Endodermal cell (in vitro differentiated cells): Measurements from ENCODE around the gene C2CD4C. TPM values are rescaled to one million over a fixed set of nuclear protein-coding genes. Genes with fewer than 3 reads are reported as not detected.

ENCODE experiments used
- DNase-seq: peaks from one replicate; pipeline ENCODE4 v3.0.0-alpha.2; 2017
- H3K27ac ChIP-seq: 2 replicates; pipeline ENCODE4 v1.5.1; 2013; ENCODE audit warnings: mild to moderate bottlenecking, low read depth, low read length, moderate library complexity
- H3K27me3 ChIP-seq: 2 replicates; pipeline ENCODE4 v1.6.1; 2013; ENCODE audit warnings: mild to moderate bottlenecking, low read length, moderate library complexity; ENCODE audit not compliant: insufficient read depth, control insufficient read depth, poor library complexity, severe bottlenecking
- H3K36me3 ChIP-seq: 2 replicates; pipeline ENCODE4 v1.7.0; 2013; ENCODE audit warnings: mild to moderate bottlenecking, low read length, moderate library complexity; ENCODE audit not compliant: control insufficient read depth, insufficient read depth
- H3K4me1 ChIP-seq: one replicate; pipeline ENCODE4 v1.7.0; 2013; ENCODE audit warnings: low read length; ENCODE audit not compliant: control insufficient read depth, insufficient read depth
- H3K4me3 ChIP-seq: 2 replicates; pipeline ENCODE4 v1.5.1; 2013; ENCODE audit warnings: mild to moderate bottlenecking, low read length, moderate library complexity
- H3K9ac ChIP-seq: 2 replicates; pipeline ENCODE4 v1.6.1; 2013; ENCODE audit warnings: mild to moderate bottlenecking, low read length, moderate library complexity; ENCODE audit not compliant: poor library complexity, severe bottlenecking; ENCODE audit errors: extremely low read depth
- H3K9me3 ChIP-seq: 2 replicates; pipeline ENCODE4 v1.6.1; 2013; ENCODE audit warnings: mild to moderate bottlenecking, low read length, moderate library complexity; ENCODE audit not compliant: control insufficient read depth
- H3K27ac Mint-ChIP-seq: 2 replicates; pipeline ENCODE4 v1.8.0; 2020; ENCODE audit warnings: mixed read lengths
- H3K27me3 Mint-ChIP-seq: 2 replicates; pipeline ENCODE4 v1.8.0; 2021; ENCODE audit warnings: mild to moderate bottlenecking, mixed read lengths; ENCODE audit not compliant: insufficient read depth
- H3K36me3 Mint-ChIP-seq: 2 replicates; pipeline ENCODE4 v1.8.0; 2020; ENCODE audit warnings: low read depth, mixed read lengths
- H3K4me1 Mint-ChIP-seq: 2 replicates; pipeline ENCODE4 v1.8.0; 2020; ENCODE audit warnings: mixed read lengths
- H3K4me3 Mint-ChIP-seq: 2 replicates; pipeline ENCODE4 v1.8.0; 2020; ENCODE audit warnings: mild to moderate bottlenecking, moderate library complexity, mixed read lengths
- H3K9me3 Mint-ChIP-seq: 2 replicates; pipeline ENCODE4 v1.8.0; 2020; ENCODE audit warnings: mild to moderate bottlenecking, mixed read lengths
- WGBS, 2 experiments: methylation state at CpG; one replicate each; pipeline versions ENCODE4 v1.1.5 to v1.1.7; 2013; ENCODE audit warnings: missing lambda C conversion rate in 2 of 2, mixed read lengths in 1 of 2; ENCODE audit not compliant: insufficient coverage in 1 of 2, insufficient read length in 1 of 2; 5-methylcytosine and 5-hydroxymethylcytosine counted together
- total RNA-seq, 2 donors: library from RNA; stranded (reverse); fragmentation: NEBNext Ultra II Directional in 1 of 2; extraction: Animal tissue kit (Norgen Biotek cat#: 25700) in 1 of 2; gene quantifications; 2 replicates in 1 of 2; 3 replicates in 1 of 2; pipeline ENCODE4 v1.2.1, GENCODE V29; 2021
- TF ChIP-seq, protein P1 (sequence below): fragments of 200-600 bp; sonication (generic); conservative IDR thresholded peaks from 2 replicates; pipeline ENCODE4 v1.5.0; 2021; ENCODE audit warnings: antibody characterized with exemption, mild to moderate bottlenecking

Gene C2CD4C
- total RNA-seq, 2 donors from 2014 or later, result 5.6 to 25.0 TPM

DNA sequence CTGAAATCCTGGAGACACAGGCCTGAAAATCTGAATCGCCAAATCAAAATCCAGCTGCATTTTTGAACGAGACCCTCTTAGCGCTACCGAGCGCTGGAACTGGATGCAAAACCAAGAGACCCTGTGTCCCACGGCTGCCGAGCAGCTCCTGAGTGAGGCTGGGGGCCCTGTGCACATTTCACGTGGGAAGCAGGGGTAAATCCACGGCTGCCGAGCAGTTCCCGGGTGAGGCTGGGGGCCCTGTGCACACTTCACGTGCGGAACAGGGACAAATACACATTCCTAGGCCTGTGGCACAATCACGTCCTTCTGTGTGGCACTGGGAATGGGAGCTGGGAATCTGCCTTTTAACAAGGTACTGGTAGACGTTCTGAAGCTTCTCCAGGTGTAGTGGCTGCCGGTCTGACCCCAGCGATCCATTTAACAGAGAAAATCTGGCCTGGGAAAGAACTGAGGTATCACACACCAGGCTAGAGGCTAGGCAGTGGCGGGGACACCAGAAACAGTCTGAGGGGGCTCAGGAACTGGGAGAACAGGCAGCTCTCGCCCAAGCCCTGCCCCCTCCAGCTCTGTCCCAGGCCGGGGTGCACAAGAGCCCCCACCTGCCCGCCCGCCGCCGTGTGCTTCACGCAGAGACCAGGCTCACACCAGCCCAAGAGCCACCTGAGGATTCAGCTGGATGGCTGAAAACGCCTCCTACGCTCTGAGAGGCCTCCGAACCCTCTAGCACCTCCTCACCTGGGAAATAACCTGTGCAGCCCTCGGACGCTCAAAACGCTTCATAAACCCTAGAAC, 11.0 kb upstream of the C2CD4C start:
- Histone ChIP-seq H3K27ac (no peak overlapping the region), H3K4me3 (no peak overlapping the region), H3K27me3 (no peaks in the 10 kb centered on the region), H3K4me1 (peaks cover 5% of the 10 kb centered on the region), H3K9me3 (no peaks in the 10 kb centered on the region), H3K36me3 (peaks cover 8% of the 10 kb centered on the region), H3K9ac (no peak overlapping the region)
- H3K27me3 Mint-ChIP-seq, result no peaks in the 10 kb centered on the region
- H3K36me3 Mint-ChIP-seq, result peaks cover 24% of the 10 kb centered on the region
- TF ChIP-seq, protein P1, sequence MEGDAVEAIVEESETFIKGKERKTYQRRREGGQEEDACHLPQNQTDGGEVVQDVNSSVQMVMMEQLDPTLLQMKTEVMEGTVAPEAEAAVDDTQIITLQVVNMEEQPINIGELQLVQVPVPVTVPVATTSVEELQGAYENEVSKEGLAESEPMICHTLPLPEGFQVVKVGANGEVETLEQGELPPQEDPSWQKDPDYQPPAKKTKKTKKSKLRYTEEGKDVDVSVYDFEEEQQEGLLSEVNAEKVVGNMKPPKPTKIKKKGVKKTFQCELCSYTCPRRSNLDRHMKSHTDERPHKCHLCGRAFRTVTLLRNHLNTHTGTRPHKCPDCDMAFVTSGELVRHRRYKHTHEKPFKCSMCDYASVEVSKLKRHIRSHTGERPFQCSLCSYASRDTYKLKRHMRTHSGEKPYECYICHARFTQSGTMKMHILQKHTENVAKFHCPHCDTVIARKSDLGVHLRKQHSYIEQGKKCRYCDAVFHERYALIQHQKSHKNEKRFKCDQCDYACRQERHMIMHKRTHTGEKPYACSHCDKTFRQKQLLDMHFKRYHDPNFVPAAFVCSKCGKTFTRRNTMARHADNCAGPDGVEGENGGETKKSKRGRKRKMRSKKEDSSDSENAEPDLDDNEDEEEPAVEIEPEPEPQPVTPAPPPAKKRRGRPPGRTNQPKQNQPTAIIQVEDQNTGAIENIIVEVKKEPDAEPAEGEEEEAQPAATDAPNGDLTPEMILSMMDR, result no peak
- 93% methylated on average over 23 to 31 of the region's 31 CpGs for WGBS, 2 experiments
- DNase-seq, result no peak
- H3K4me1 Mint-ChIP-seq, result peaks cover 1% of the 10 kb centered on the region
- no peaks in the 10 kb centered on the region for H3K9me3 Mint-ChIP-seq
- H3K27ac Mint-ChIP-seq, result no peak overlapping the region
- no peak overlapping the region for H3K4me3 Mint-ChIP-seq

DNA sequence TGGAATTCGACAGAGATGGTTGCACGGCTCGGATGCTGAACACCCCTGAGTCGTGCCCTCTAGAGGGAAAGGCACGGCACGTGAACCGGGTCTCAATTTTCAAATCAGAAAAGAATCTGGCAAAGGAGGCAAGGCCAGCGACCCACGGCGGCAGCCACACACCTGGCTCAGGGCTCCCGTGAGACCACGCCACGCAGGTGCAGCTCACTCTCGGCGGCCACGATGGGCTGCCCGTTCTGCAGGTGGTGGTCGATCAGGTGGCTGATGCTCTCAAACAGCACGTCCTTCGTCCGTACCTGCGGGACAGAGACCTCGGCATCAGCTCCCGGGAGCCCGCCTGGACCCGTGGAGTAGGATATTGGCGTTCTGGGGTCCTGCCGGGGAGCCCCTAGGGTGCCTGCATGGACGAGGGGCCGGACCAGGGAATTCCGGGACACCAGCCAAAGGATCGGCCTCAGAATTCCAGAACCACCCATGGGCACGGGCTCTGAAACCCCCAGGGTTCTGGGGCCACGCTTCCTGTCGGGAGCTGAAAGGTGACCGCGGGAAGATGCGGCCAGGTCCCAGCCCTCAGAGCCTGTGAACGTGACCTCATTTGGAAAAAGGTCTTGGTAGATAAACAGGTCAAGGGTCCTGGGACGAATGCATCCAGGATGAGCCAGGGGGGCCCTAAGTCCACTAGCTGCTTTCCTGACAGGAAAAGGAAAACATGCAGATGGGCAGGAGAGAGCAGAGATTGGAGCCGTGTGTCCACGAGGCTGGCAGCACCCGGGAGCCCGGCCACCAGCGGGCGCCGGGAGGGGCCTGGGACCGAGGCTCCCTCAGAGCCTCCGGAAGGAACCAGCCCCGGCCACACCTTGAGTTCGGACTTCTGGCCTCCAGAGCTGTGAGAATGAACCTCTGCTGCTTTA, 10.1 kb upstream of the C2CD4C start:
- Mint-ChIP-seq H3K36me3 (peaks cover 23% of the 10 kb centered on the region), H3K4me1 (peaks cover 1% of the 10 kb centered on the region), H3K4me3 (no peak overlapping the region), H3K9me3 (no peaks in the 10 kb centered on the region), H3K27me3 (no peaks in the 10 kb centered on the region), H3K27ac (no peak overlapping the region)
- Histone ChIP-seq H3K9ac (no peak overlapping the region), H3K4me1 (peaks cover 5% of the 10 kb centered on the region), H3K27me3 (no peaks in the 10 kb centered on the region), H3K9me3 (no peaks in the 10 kb centered on the region), H3K27ac (no peak overlapping the region), H3K36me3 (peaks cover 8% of the 10 kb centered on the region), H3K4me3 (no peak overlapping the region)
- peak; percentile 42 for DNase-seq
- WGBS, 2 experiments, result 93% methylated on average over 50 to 51 of the region's 51 CpGs
- TF ChIP-seq, protein P1, result no peak

DNA sequence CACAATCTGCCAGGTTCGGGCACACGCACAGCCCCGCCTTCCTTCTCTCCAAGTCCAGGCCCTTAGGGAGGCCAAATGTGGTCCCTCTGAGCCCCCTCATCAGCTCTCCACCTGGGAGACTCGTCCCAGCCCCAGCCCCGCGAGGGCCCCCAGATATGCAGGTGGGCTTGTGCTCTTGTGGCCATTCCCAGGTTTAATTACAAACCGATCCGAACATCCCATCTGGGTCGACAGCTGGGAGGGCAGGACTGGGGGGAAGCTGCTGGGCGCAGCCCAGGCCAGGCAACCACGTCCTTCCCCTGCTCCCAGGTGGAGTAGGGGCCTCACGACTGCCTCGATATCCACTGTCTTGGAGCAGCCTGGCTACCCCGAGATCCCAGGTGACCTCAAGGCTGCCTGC, 7.5 kb upstream of the C2CD4C start:
- peaks cover 13% of the 10 kb centered on the region for H3K36me3 Mint-ChIP-seq
- no peak overlapping the region for H3K4me3 ChIP-seq
- no peak overlapping the region for H3K27ac ChIP-seq
- H3K9ac ChIP-seq, result no peak overlapping the region
- H3K27me3 Mint-ChIP-seq, result no peaks in the 10 kb centered on the region
- peaks cover 4% of the 10 kb centered on the region for H3K4me1 Mint-ChIP-seq
- H3K9me3 Mint-ChIP-seq, result no peaks in the 10 kb centered on the region
- H3K27ac Mint-ChIP-seq, result no peak overlapping the region
- H3K27me3 ChIP-seq, result no peaks in the 10 kb centered on the region
- WGBS, 2 experiments, result 93 to 95% methylated on average over 11 to 14 of the region's 14 CpGs
- H3K4me1 ChIP-seq, result peaks cover 5% of the 10 kb centered on the region
- no peak for DNase-seq
- H3K36me3 ChIP-seq, result peaks cover 5% of the 10 kb centered on the region
- no peak overlapping the region for H3K4me3 Mint-ChIP-seq
- TF ChIP-seq, protein P1, result no peak
- no peaks in the 10 kb centered on the region for H3K9me3 ChIP-seq
